Dedifferentiated amniotic fluid mesenchymal stem cell (primary cell): ENCODE measurements around the gene IL9.
"Not testable (repeated sequence)": the region's sequence is repeated elsewhere in the genome, so short reads cannot be mapped to it uniquely, and the experiment has no call there.

Source experiments
- DNase-seq: peaks from one replicate; pipeline ENCODE4 v3.0.0-alpha.2; 2016; ENCODE audit errors: extremely low spot score

IL9 gene

GRCh38 chr5:135869276-135869675, 26.4 kb downstream of the IL9 start:
- no peak for DNase-seq

GRCh38 chr5:135868681-135869080, 27.0 kb downstream of the IL9 start:
- no peak for DNase-seq

GRCh38 chr5:135867599-135867998, 28.0 kb downstream of the IL9 start:
- no peak for DNase-seq

DNA sequence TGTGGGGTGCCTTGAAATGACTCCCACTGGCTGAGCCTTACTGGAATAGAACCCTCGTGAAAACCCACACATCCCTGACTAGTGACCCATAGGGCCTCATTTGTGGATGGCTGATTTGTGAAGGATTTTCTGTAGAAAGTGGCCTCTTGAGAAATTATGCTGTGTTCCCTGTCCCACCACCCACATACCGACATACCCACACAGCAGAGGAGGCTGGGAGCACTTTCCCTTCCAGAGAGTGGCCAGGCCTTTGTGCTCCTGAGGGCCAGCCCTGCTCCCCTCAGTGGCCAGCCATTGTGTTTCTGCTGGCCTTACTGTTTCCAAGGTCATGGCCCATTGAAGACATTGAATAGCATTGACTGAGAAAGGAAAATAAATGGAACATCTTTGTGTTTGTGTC, 29.6 kb downstream of the IL9 start:
- no peak for DNase-seq

DNA sequence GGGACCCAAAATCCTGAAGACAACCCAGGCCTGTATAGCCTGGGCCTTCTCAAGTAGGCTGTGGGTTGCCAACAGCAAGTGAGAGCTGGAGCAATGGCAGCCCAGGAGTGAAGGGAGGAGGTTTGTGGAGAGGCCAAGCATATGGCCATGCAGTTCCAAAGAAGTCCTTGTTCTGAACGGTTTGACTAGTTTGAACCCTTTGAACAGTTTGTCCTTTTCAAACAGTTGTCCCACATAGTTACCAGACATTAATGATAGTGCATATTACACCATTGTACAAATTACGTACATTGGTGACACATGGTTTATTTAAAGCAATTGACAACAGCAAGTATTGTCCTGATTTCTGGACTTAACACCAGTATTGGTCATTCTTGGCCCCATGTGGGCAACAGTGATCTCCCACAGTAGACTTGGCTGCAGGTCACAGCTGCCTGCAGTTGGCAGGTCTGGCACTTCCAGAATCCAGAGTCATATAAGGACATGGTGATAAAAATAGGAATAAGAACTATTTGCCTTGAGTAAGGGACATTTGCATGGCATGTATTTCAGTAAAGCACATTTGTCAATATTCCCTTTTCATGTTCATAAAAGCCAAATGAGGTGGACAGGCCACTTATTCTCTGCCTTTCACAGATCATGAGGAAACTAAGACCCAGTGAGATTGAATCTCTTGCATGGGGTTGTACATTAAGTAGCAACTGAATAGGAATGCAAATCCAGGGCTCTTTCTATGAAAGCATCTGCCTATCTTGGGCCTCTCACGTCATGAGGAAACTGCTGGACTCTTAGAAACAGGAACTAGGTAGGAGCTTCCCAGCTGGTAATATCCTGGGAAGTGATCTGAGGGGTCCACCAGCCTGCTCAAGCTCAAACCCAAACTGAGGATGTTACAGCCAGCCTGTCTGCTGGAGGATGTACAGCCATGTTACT, 30.9 kb downstream of the IL9 start:
- no peak for DNase-seq

- no peak for DNase-seq
Observed at GRCh38 chr5:135862744-135863143, 32.9 kb downstream of the IL9 start.

GRCh38 chr5:135862086-135862485, 33.6 kb downstream of the IL9 start:
- no peak for DNase-seq

DNA sequence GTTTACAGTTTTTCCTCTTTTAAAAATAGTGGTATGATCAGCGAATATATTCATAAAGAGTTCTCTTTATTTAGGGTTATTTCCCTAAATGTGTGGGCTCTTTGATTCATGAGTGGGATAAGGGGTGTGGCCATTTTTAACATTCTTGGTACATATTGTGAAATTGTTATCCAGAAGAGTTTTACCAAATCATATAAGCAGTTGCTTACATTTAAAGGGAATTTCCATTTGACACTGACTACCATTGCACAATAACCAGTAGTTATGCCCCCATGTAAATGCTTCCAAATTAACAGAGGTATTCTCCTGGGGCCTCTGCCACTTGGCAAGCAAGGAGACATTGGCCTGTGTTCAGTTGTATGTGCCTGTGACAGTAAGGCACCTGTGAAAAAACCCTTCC, 34.0 kb downstream of the IL9 start:
- DNase-seq, result no peak

- DNase-seq, result no peak
Observed at GRCh38 chr5:135859641-135860040, 36.0 kb downstream of the IL9 start.

DNA sequence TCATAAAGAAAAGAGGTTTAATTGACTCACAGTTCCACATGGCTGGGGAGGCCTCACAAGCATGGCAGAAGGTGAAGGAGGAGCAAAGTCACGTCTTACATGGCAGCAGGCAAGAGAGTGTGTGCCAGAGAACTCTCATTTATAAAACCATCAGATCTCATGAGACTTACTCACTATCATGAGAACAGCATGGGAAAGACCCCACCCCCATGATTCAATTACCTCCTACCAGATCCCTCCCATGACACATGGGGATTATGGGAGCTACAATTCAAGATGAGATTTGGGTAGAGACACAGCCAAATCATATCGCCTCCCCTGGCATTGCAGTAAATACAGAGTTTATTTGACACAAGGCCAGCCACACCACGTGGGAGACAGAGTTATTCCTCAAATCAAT, 36.5 kb downstream of the IL9 start:
- not testable (repeated sequence) for DNase-seq

GRCh38 chr5:135857630-135858311, 37.9 kb downstream of the IL9 start:
- no peak for DNase-seq

DNA sequence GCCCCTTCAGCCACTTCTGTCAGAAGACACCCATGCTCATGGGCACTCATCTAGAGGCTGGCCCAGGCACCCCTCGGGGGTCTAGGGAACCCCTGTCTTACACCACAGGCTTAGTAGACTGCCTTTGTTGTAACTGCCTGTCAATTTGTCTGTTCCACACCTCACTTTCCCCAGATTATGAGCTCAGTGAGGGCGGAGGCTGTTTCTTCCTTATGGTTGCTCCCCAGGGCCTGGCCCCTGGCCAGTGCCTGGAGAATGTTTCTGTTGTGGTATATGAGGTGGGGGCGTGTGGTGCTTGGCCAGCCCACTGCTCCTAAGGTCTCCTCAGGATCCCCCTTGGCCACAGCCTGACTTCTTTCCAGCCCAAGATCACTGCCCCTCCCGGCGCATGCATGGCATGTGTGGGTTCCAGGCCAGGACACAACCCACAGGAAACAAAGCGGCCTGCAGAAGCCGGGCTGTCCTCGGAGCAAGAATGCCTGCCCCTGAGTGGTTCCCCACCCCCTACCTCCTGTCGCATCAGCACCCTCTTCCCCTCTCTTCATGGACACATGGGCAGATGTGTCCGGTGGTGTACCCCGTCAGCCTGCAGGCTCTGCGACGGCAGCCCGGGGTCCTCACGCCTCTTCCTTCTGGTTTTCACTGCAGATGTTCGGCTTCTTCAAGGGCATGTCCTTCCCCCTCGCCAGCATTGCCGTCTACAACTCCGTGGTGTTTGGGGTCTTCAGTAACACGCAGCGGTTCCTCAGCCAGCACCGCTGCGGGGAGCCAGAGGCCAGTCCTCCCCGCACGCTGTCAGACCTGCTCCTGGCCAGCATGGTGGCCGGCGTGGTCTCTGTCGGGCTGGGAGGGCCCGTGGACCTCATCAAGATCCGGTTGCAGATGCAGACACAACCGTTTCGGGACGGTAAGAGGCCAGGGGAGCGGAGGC, 43.5 kb downstream of the IL9 start:
- no peak for DNase-seq

DNA sequence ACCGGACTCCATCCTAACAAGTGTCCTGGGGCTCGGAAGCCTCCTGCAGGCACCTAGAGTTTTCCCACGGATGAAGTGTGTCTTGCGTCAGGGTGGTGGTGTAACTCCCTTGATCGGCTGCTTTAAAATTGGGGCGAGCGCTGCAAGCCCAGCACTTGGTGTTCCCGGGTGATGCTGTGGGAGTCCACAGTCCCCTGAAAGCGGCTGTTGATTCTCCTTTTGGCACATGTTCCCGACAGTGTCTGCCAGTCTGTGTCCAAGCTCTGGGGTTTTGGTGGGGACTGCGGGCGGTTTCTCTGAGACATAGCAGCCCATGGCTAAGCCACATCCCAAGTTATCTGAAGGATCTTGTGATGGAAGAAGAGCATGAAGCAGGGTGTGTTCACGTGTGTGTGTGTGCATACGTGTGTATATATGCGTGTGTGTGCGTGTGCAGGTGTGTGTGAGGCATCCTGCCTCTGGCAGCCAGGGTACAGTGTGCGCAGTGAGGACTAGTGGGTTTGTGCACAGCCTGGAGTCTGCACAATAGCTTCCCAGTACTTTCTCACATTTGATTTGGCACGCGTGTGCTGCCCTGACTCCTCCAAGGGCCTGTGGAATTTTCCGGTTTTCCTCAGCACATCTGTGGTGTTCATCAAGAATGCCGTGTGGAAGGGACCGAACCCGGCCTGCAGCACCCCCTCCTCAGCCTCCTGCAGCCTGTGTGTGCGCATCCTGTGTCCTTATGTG, 44.3 kb downstream of the IL9 start:
- no peak for DNase-seq

DNA sequence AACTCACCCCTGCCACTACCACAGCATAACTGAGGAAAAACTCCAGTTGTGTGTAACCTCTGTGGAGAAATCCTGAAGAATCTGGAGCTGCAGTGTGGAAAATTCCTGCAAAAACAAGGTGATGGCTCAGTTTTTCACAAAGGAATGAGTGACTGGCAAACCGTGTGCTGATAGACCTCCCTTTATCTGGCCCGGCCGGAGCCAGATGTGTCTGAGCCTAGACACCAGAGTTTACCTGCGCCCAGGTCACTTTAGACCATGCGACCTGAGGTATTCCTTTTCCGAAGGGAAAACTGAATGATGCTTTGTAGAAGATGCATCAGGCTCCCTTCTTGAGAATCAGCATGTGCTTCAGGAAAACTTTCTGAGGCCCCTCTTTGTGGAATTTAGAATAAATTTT, 45.0 kb downstream of the IL9 start:
- DNase-seq, result no peak

GRCh38 chr5:135850231-135850630, 45.4 kb downstream of the IL9 start:
- no peak for DNase-seq

DNA sequence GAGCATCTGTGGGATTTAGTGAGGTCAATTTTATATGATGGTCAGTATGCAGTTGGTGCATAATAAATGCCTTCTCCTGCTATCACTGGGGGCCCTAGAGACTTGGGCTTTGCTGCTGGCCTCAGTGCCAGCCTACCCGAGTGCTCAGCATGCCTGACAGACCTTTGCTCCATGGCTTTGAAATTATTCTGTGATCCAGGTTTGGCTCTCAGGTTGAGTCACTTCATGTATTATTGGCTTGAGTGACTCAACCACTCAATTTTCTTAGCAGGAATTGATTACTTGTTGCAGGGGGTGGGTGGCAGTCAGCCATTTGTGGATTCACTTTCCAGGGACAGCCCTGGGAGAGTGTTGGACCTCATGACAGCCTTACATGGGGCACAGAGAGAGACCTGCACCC, 47.7 kb downstream of the IL9 start:
- no peak for DNase-seq

- DNase-seq, result no peak
Observed at GRCh38 chr5:135846311-135846710, 49.3 kb downstream of the IL9 start.

- DNase-seq, result no peak
Observed at GRCh38 chr5:135843571-135844337, 51.9 kb downstream of the IL9 start.

DNA sequence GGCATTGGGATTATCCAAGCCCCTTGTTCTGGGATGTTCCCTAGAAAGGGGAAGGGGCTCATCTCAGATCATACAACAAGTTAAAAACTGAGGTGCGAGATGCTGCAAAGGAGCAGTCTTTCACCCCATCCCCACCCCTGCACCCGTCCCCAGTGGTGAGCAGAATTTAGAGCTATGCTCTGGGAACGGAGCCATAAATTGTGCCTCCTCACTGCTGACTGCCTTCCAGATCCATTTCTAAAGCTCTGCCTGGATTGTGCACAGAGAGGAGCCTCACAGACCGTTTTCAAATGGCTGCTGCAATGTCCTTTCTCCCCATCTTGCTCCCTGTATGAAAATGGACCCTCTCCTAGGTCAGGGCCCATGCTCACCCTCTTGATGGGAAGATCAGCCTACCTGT, 52.9 kb downstream of the IL9 start:
- no peak for DNase-seq
